Measurements from ENCODE around the gene RASAL1.

RASAL1 gene

GRCh38 chr12:113072136-113072535 is 63.4 kb downstream of the RASAL1 start:
- DNase-seq (ENCODE audit: low spot score): no peak

- DNase-seq (ENCODE audit: low spot score): no peak
These were observed 64.1 kb downstream of the RASAL1 start for GRCh38 chr12:113071135-113072112.

GRCh38 chr12:113070117-113070906 is 65.2 kb downstream of the RASAL1 start:
- DNase-seq (ENCODE audit: low spot score): no peak

GRCh38 chr12:113069751-113070116 is 65.8 kb downstream of the RASAL1 start:
- DNase-seq (ENCODE audit: low spot score): no peak

- no peak for DNase-seq (ENCODE audit: low spot score)
These were observed 66.4 kb downstream of the RASAL1 start for GRCh38 chr12:113069149-113069548.

GRCh38 chr12:113067987-113068935 is 67.3 kb downstream of the RASAL1 start:
- no peak for DNase-seq (ENCODE audit: low spot score)

- DNase-seq (ENCODE audit: low spot score): peak; percentile 52
These were observed 68.7 kb downstream of the RASAL1 start for GRCh38 chr12:113066813-113067400.

- no peak for DNase-seq (ENCODE audit: low spot score)
These were observed 70.2 kb downstream of the RASAL1 start for GRCh38 chr12:113065126-113066007.

- no peak for DNase-seq (ENCODE audit: low spot score)
These were observed 71.0 kb downstream of the RASAL1 start for GRCh38 chr12:113064395-113065125.

- DNase-seq (ENCODE audit: low spot score): no peak
These were observed 71.9 kb downstream of the RASAL1 start for GRCh38 chr12:113063396-113064350.

GRCh38 chr12:113062502-113063395 is 72.8 kb downstream of the RASAL1 start:
- DNase-seq (ENCODE audit: low spot score): no peak

GRCh38 chr12:113061061-113061694 is 74.4 kb downstream of the RASAL1 start:
- DNase-seq (ENCODE audit: low spot score): no peak

- DNase-seq (ENCODE audit: low spot score): no peak
These were observed 75.1 kb downstream of the RASAL1 start for GRCh38 chr12:113060336-113060960.

- no peak for DNase-seq (ENCODE audit: low spot score)
These were observed 76.4 kb downstream of the RASAL1 start for GRCh38 chr12:113059071-113059595.

GRCh38 chr12:113058553-113058952 is 77.0 kb downstream of the RASAL1 start:
- no peak for DNase-seq (ENCODE audit: low spot score)

All from cerebellar cortex (tissue), 1 donor.